ENCODE results near the gene ASXL2.

ASXL2 gene

GRCh38 chr2:25724756-25725155, 153.5 kb downstream of the ASXL2 start:
- DNase-seq (ENCODE audit: low read depth), result no peak
- in situ Hi-C loops (cut with HindIII; ENCODE audit: low sequenced_read_pairs), result no loop called here
- TF ChIP-seq CTCF (IDR thresholded peaks at IDR 0.05; ENCODE audit: low read depth, low read length, missing control alignments), result no peak

DNA sequence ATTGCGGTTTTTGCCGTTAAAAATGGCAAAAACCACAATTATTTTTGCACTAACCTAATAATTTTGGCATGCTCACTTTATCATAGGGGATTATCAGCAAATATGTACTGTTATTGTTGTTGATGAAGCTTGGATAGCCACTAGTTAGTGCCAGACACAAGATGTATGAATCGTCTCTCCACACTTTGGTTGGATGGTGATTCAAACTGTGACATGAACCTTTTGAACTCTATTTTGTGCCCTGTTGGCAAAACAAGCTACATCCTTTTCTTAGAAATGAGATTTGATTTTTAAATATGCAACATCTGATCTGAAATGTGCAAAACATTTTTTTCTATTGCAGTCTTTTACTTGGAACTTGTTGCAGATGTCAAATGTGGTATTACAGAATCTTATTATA, 156.1 kb downstream of the ASXL2 start:
- in situ Hi-C loops (cut with HindIII; ENCODE audit: low sequenced_read_pairs), result no loop called here
- TF ChIP-seq CTCF (IDR thresholded peaks at IDR 0.05; ENCODE audit: low read depth, low read length, missing control alignments), result no peak
- no peak for DNase-seq (ENCODE audit: low read depth)
- H3K4me3 ChIP-seq (ENCODE audit: low read depth, low read length), result no peak overlapping the region

More at GRCh38 chr2:25724756-25725155, 153.5 kb downstream of the ASXL2 start:
- H3K4me3 ChIP-seq (ENCODE audit: low read depth, low read length), result no peak overlapping the region

DNA sequence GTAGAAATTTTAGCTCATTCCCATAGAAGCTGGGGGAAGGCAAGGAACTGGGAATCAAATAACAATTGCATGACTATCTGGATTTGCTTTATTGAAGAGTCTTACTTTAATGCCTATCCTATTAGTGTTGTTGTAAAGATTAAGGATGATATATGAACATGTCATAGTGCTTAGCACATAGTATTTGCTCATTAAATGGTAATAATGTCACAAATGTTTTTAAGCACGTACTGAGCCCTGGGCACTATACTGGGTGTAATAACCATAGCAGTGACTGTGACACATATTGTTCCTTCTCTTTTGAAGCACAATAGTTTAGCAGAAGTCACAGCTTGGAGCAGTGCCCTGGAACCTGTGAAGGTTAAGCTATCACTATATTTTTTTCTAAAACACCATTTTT, 157.7 kb downstream of the ASXL2 start:
- DNase-seq (ENCODE audit: low read depth), result no peak
- no peak for TF ChIP-seq CTCF (IDR thresholded peaks at IDR 0.05; ENCODE audit: low read depth, low read length, missing control alignments)
- H3K4me3 ChIP-seq (ENCODE audit: low read depth, low read length), result no peak overlapping the region
- in situ Hi-C loops (cut with HindIII; ENCODE audit: low sequenced_read_pairs), result no loop called here

DNA sequence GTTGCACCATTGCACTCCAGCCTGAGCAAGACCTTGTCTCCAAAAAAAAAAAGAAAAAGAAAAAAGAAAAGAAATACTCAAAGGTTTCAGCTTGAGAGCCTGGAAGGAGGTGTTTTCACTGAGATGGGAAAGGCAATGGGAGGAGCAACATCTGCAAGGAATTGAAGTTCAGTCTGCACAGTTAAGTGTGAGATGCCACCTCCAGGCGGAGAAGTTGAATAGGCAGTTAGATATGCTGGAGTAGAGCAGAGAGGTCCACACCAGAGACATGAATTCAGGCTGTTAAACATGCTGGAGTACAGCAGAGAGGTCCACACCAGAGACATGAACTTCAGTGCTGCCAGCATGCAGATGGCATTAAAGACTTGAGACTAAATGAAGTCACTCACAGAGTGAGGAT, 163.5 kb downstream of the ASXL2 start:
- in situ Hi-C loops (cut with HindIII; ENCODE audit: low sequenced_read_pairs), result no loop called here
- no peak for DNase-seq (ENCODE audit: low read depth)
- TF ChIP-seq CTCF (IDR thresholded peaks at IDR 0.05; ENCODE audit: low read depth, low read length, missing control alignments), result no peak
- H3K4me3 ChIP-seq (ENCODE audit: low read depth, low read length), result no peak overlapping the region

GRCh38 chr2:25712455-25712854, 165.8 kb downstream of the ASXL2 start:
- H3K4me3 ChIP-seq (ENCODE audit: low read depth, low read length), result no peak overlapping the region
- in situ Hi-C loops (cut with HindIII; ENCODE audit: low sequenced_read_pairs), result no loop called here
- no peak for DNase-seq (ENCODE audit: low read depth)
- no peak for TF ChIP-seq CTCF (IDR thresholded peaks at IDR 0.05; ENCODE audit: low read depth, low read length, missing control alignments)

GRCh38 chr2:25711675-25712354, 166.5 kb downstream of the ASXL2 start:
- TF ChIP-seq CTCF (IDR thresholded peaks at IDR 0.05; ENCODE audit: low read depth, low read length, missing control alignments), result no peak
- in situ Hi-C loops (cut with HindIII; ENCODE audit: low sequenced_read_pairs), result no loop called here
- H3K4me3 ChIP-seq (ENCODE audit: low read depth, low read length), result no peak overlapping the region
- no peak for DNase-seq (ENCODE audit: low read depth)
